Stimulated activated CD4-positive, alpha-beta T cell treated with anti-CD3 and anti-CD28 coated beads, TNF-alpha, amount 100 ng/mL, for 24 hours (primary cell): ENCODE results near the gene IFI44.
A peak's percentile ranks its signal among the peaks of the same experiment; 100 is the strongest.

Experiments
- DNase-seq, 3 experiments: peaks; one replicate each; pipeline ENCODE4 v3.0.0-alpha.2; 2020; ENCODE audit warnings: low read depth in 3 of 3

The IFI44 gene

GRCh38 chr1:78652019-78652560 is 2.5 kb downstream of the IFI44 start:
- no peak for DNase-seq

DNA sequence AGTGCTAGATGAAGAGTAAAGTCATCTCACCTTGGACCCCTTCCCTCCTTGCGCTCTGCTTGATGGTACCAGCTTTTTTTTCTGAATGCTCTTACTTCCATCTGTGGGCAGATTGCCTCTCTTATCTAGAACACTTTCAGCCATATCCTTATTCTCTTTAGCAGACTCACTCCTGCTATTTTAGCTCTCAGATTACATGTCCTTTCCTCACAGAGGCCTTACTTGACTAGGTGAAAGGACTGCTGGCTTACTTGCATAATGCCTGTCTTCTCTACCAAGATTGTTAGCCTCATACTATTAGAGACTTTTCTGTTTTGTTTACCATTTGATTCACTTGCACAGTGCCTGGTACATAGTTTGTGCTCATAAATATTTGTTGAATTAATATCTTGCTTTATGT is 9.3 kb downstream of the IFI44 start:
- DNase-seq, result no peak

DNA sequence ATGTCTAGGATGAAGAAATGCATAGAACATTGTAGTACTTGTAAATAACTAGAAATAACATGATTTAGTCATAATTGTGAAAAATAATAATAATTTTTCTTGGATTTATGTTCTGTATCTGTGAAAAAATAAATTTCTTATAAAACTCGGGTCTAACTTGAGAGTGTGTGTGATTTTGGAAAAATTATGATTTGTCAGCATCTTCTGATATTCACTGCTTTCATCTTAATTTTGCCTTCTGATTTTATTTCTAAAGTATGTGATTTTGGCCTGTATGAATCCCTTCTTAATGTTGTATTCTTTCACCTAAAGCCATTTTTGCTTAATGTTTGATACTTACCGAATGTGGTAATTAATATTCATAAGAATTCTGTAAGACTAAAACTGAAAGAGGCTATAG is 14.3 kb downstream of the IFI44 start:
- DNase-seq, result no peak

DNA sequence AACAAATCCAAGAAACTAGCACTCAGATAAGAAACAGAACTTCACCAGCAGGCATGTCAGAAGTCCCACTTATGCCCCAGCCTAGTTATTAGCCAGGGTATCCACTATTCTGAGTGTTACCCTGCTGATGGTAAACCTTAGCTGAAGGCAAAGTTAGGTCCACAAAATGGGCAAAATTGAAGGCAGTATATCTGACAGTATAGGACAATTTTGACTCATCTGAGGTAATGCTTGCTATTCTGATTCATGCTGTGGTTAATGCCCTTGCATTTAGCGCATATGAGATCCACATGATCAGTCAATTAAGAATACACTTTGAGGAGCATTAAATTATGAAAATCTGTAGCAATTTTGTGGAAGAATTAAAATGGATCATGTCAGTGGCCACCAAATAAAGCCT is 15.1 kb downstream of the IFI44 start:
- DNase-seq, result no peak

DNA sequence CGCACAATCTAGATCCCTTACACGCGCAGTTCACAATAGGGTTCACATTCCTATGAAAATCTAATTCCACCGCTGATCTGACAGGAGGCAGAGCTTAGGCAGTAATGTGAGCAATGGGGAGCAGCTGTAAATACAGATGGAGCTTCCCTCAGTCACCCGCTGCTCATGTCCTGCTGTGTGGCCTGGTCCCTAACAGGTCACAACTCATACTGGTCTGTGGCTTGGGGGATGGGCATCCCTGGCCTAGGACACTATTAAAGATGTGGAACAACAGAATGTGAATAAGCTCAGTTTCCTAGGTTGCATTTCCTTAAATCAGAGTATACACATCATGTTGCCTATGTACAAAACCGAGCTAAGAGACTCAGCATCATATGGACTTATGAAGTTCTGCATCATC is 16.2 kb downstream of the IFI44 start:
- DNase-seq, result no peak

DNA sequence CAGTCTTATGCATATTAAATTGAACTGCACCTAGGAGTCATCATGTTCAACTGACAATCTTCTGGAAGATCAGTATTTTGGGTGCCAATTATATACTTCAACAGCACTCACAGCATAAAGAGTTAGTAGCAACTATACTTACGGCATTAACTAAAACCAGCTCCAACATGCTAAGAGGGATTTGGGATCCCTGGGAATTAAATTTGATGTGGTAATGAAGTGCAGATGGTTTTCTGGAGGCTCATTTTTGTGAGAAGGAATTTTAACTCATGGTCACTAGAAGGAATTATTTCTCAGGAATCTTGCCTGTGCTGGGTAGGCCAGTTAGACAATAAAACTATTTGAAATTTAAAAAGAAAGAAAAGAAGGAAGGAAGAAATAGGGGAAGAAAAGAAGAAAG is 18.3 kb downstream of the IFI44 start:
- DNase-seq, result no peak

- no peak for DNase-seq
These were observed 18.8 kb downstream of the IFI44 start for GRCh38 chr1:78668427-78668826.

DNA sequence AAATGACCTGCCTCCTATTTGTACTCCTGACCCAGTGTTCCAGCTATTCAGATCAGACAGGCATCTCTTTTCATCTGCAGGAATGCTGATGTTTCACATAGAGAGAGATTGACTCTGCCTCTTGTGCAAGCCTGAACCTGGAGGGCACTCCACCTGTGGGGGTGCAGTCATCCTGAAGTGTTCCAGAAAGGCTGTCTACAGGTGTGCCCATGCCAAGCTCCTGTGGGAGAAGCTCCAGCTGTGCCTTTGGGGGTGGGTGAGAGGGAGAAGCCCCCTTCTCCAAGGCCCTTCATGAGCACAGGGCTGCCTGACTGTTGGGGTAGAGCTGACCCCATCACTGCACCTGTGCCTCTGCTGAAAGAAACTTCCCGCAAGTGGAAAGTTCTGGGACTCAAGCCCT is 22.8 kb downstream of the IFI44 start:
- no peak for DNase-seq

GRCh38 chr1:78673120-78673519 is 23.5 kb downstream of the IFI44 start:
- DNase-seq, result no peak

GRCh38 chr1:78676347-78676982 is 26.8 kb downstream of the IFI44 start:
- DNase-seq, result peak in 2 of 3 experiments; percentile 31 to 43

DNA sequence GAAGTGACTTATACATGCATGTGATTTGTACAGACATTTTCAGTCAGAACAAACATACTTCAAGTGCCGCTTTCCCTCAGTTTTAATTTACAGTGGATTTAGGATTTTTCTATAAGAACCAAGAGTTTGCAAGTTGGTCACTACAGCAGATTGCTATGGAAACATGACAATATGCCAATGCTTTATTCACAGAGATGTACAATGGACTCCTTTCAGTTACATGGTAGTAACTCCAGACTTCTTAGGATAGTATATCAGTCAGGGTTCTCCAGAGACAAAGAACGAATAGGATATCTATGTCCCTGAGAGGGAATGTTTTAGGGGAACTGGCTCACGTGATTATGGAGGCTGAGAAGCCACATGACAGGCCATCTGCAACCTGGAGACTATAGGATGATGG is 27.4 kb downstream of the IFI44 start:
- no peak for DNase-seq

DNA sequence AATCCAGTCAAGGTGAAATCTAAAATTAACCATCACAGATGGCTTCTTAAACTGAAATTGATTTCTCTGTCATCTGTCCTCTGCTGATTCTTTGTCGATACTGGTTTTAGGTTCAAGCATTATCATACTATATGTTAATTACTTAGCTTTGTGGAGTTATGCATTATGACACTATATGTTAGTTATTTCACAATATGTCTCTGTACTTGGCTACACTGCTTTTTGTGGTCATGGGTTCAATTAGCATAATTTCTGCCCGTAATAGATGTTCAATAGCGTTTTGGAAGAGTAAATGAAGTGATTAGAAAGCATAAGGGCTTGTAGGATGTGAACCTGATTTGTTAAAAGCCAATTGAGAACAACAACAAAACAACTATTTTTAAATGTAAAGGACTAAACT is 28.2 kb downstream of the IFI44 start:
- no peak for DNase-seq

DNA sequence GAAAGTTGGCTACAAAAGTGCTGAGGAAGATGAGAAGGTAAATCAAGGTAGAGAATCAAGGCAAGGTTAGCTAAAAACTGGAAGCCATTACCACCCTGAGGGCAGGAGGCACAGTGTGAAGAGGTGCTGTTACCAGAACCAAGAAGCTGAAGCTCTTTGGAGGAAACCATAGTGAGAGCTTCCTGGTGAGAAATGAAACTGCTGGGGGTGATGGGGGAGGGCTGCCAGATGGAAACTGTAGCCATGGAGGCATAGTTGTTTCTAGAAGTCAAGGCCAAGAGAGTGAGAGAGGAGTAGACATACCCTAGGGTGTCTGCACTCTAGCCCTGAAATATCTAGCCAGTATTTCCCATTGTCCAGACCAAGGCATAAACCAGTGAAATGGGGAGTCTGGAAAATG is 28.7 kb downstream of the IFI44 start:
- no peak for DNase-seq

DNA sequence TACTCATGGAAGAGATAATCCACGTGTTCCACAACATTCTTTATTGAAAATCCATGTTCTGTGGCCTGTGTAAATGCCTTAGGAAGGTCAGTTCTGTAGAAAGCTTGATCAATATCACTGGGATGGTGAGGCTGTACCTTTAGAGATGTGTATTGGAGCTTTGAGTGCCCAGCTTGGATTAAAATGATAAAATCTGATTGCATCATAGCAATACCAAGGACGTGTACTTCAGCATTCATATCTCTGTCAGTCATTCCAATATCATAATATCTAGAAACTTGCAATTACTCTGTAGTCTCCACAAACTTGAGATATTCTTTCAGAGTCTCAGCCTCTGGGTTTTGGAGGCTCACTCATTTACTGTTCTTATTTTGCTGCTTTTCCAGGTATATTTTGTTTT is 31.6 kb downstream of the IFI44 start:
- no peak for DNase-seq

GRCh38 chr1:78682496-78682895 is 32.9 kb downstream of the IFI44 start:
- no peak for DNase-seq

DNA sequence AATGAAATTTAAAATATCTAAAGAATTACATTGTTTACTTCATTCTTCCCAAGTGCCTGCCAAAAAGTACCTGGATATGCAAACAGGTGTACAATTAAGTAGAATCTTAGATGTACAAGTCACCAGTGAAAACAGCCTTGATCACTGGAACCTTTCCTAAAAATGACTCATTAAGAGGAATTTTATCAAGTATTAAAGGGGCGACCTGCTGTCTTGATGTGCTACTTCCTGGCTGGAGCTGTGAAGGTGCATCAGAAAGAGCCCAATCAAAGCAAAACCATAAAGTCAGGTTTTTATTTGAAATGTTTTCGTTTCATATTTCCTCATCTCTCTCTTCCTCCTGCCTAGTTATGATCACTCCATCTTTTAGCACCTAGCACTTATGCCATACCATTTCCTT is 33.4 kb downstream of the IFI44 start:
- DNase-seq, result no peak

DNA sequence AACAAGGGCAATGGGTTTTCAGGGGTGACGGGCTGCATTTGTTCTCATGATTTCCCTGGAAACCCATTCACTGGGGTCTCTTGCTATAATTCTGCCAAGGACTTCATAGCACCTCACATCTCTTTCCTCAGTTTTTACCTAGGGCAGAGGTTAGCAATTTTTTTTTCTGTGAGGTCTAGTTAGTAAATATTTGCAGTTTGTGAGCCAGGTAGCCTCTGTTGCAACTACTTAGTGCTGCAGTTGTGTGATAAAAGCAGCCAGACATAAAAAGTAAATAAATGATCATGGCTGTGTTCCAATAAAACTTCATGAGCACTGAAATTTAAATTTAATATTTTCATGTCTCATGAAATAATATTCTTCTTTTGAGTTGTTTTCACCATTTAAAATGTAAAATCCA is 37.7 kb downstream of the IFI44 start:
- no peak for DNase-seq

- no peak for DNase-seq
These were observed 38.3 kb downstream of the IFI44 start for GRCh38 chr1:78687914-78688313.

- no peak for DNase-seq
These were observed 39.1 kb downstream of the IFI44 start for GRCh38 chr1:78688697-78689096.

DNA sequence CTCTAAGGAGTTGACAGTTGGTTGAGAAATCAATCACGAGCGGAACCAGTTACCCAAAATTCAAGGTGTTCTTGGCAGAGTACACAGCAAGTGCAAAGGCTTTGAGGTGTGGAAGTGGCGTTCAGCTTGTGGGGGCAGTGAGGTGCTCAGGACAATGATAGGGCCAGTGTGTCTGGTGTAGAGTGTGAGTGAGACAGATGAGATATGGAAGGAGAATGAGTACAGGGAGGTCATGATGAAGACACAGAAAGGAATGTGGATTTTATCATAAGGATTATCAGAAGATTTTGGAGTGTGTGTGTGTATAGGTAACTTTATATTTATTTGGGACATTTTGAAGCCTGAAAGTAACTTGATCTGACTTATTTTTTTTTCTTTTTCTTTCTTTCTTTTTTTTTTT is 40.9 kb downstream of the IFI44 start:
- no peak for DNase-seq

DNA sequence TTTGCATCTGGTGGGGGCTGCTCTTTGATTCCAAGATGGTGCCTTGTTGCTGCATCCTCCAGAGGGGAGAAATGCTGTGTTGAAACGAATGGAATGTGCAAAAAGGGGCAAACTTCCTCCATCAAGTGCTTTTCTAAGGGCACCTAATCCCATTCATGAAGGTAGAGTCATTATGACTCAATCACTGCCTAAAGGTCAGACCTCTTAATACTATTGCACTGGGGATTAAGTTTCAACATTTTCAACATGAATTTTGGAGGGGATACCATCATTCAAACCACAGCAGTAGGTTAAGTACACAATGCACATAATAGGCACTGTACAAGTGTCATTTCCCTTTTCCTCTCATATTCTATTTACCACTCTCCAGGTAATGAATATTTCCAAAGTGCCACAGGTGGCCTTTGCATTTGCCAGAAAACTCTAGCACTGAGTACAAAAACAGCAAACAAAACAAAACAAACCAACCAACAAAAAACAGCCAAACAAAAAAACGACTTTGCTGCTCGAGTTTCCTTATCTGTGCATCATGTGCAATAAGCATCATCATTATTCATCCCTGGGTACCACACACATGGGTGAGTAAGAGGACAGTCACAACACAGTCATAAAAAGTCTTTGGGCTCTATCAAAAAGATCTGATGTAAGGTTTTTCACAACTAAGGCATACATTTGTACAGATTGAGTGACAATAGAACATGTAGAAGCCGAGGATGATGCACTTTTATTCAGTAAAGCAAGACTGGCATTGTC is 42.5 kb downstream of the IFI44 start:
- DNase-seq, result no peak

GRCh38 chr1:78699813-78700212 is 50.2 kb downstream of the IFI44 start:
- no peak for DNase-seq

DNA sequence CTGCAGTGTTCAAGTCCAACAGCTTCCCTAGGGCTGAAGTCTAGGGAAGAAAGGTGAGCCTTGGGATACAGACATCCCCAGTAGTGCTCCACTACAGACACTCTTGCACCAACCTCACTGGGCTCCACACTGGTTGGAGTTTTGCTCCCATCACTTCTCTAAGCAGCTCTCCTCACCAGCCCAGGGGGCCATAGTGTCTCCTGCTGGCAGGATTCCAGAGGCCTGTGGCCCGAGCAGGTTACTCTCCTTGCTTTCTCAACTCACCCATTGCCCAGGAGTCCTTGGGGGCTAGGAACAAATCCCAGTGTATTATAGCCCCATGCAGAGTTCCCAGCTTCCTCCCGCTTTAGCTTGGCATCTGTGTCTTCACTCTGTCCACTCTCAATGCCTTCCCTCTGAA is 52.8 kb downstream of the IFI44 start:
- no peak for DNase-seq

- no peak for DNase-seq
These were observed 54.2 kb downstream of the IFI44 start for GRCh38 chr1:78703806-78704205.
